Parathyroid adenoma (tissue), 2 donors: ENCODE data around the gene PRKD1.
A peak's percentile ranks its signal among the peaks of the same experiment; 100 is the strongest.

Source experiments
- H2AFZ ChIP-seq: fragments of 300-600 bp; sonication (generic); one replicate; pipeline ENCODE4 v1.7.0; 2017; ENCODE audit warnings: antibody characterized with exemption, mild to moderate bottlenecking
- H3K27ac ChIP-seq: fragments of 300-600 bp; sonication (generic); one replicate; pipeline ENCODE4 v1.7.0; 2017
- H3K27me3 ChIP-seq: fragments of 300-600 bp; sonication (generic); one replicate; pipeline ENCODE4 v1.7.0; 2017; ENCODE audit warnings: low read length; ENCODE audit not compliant: control insufficient read depth, insufficient read depth
- H3K36me3 ChIP-seq: fragments of 300-600 bp; sonication (generic); one replicate; pipeline ENCODE4 v1.7.0; 2017; ENCODE audit warnings: low read length; ENCODE audit not compliant: control insufficient read depth, insufficient read depth
- H3K4me1 ChIP-seq: fragments of 300-600 bp; sonication (generic); one replicate; pipeline ENCODE4 v1.7.0; 2017; ENCODE audit warnings: control low read depth
- H3K4me2 ChIP-seq: fragments of 300-600 bp; sonication (generic); one replicate; pipeline ENCODE4 v1.7.0; 2017; ENCODE audit warnings: low read length
- H3K4me3 ChIP-seq: fragments of 300-600 bp; sonication (generic); one replicate; pipeline ENCODE4 v1.7.0; 2017; ENCODE audit warnings: low read depth, low read length
- H3K79me2 ChIP-seq: fragments of 300-600 bp; sonication (generic); one replicate; pipeline ENCODE4 v1.7.0; 2017; ENCODE audit warnings: control low read depth
- H3K9ac ChIP-seq: fragments of 300-600 bp; sonication (generic); one replicate; pipeline ENCODE4 v1.7.0; 2017; ENCODE audit warnings: mild to moderate bottlenecking
- H3K9me3 ChIP-seq: fragments of 300-600 bp; sonication (generic); one replicate; pipeline ENCODE4 v1.7.0; 2017; ENCODE audit warnings: low read length; ENCODE audit not compliant: control insufficient read depth
- TF ChIP-seq, protein P1 (sequence below): fragments of 300-600 bp; sonication (generic); IDR thresholded peaks from one replicate; pipeline ENCODE4 v1.7.0; 2017; ENCODE audit warnings: antibody characterized with exemption, mild to moderate bottlenecking
- donor health status: primary hyperparathyroidism.

The PRKD1 gene

DNA sequence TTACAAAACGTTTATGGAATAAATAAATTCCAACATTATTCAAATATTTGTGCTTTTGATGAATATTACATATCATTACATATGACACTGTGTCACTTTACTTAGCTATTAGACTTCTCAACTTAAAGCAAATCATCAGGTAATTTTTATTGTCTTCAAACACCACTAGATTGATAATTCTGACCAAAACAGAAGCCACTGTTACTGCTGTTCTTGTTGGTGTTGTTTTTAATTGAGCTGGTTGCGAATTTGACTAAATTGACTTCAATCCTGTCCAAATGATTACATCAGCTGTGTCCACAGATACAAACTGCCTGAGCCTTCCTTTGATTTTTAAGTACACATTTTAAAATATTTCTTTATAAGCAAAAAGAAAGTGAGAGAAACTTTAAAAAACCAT, 29.2 kb downstream of the PRKD1 start:
- Histone ChIP-seq H3K27ac (no peak overlapping the region), H3K9me3 (no peaks in the 10 kb centered on the region), H3K27me3 (no peaks in the 10 kb centered on the region), H3K36me3 (no peaks in the 10 kb centered on the region), H3K9ac (no peak overlapping the region), H3K4me3 (no peak overlapping the region), H2AFZ (no peak overlapping the region), H3K4me1 (peaks cover 6% of the 10 kb centered on the region), H3K79me2 (peaks cover 16% of the 10 kb centered on the region), H3K4me2 (no peak overlapping the region)
- TF ChIP-seq, protein P1, sequence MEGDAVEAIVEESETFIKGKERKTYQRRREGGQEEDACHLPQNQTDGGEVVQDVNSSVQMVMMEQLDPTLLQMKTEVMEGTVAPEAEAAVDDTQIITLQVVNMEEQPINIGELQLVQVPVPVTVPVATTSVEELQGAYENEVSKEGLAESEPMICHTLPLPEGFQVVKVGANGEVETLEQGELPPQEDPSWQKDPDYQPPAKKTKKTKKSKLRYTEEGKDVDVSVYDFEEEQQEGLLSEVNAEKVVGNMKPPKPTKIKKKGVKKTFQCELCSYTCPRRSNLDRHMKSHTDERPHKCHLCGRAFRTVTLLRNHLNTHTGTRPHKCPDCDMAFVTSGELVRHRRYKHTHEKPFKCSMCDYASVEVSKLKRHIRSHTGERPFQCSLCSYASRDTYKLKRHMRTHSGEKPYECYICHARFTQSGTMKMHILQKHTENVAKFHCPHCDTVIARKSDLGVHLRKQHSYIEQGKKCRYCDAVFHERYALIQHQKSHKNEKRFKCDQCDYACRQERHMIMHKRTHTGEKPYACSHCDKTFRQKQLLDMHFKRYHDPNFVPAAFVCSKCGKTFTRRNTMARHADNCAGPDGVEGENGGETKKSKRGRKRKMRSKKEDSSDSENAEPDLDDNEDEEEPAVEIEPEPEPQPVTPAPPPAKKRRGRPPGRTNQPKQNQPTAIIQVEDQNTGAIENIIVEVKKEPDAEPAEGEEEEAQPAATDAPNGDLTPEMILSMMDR: no peak

- H3K4me1 ChIP-seq: peaks cover 6% of the 10 kb centered on the region
- no peaks in the 10 kb centered on the region for H3K9me3 ChIP-seq
- TF ChIP-seq, protein P1: no peak
- no peaks in the 10 kb centered on the region for H3K36me3 ChIP-seq
- H3K79me2 ChIP-seq: peaks cover 13% of the 10 kb centered on the region
- no peak overlapping the region for H3K4me2 ChIP-seq
- H3K9ac ChIP-seq: no peak overlapping the region
- H2AFZ ChIP-seq: peak overlapping the region; percentile 6
- H3K27ac ChIP-seq: no peak overlapping the region
- no peaks in the 10 kb centered on the region for H3K27me3 ChIP-seq
- no peak overlapping the region for H3K4me3 ChIP-seq
Observed at GRCh38 chr14:29897181-29897580, 30.5 kb downstream of the PRKD1 start.

- H3K9ac ChIP-seq: no peak overlapping the region
- peak overlapping the region; percentile 50 for H2AFZ ChIP-seq
- H3K4me1 ChIP-seq: peaks cover 6% of the 10 kb centered on the region
- peaks cover 13% of the 10 kb centered on the region for H3K79me2 ChIP-seq
- H3K27ac ChIP-seq: peak overlapping the region; percentile 74
- H3K4me2 ChIP-seq: peak overlapping the region; percentile 42
- H3K9me3 ChIP-seq: no peaks in the 10 kb centered on the region
- TF ChIP-seq, protein P1: no peak
- H3K36me3 ChIP-seq: no peaks in the 10 kb centered on the region
- peak overlapping the region; percentile 15 for H3K4me3 ChIP-seq
- H3K27me3 ChIP-seq: no peaks in the 10 kb centered on the region
Observed at GRCh38 chr14:29896354-29896821, 31.3 kb downstream of the PRKD1 start.

GRCh38 chr14:29895591-29896083, 32.0 kb downstream of the PRKD1 start:
- Histone ChIP-seq H3K9ac (no peak overlapping the region), H2AFZ (peak overlapping the region; percentile 61), H3K4me3 (no peak overlapping the region), H3K9me3 (no peaks in the 10 kb centered on the region), H3K79me2 (peaks cover 10% of the 10 kb centered on the region), H3K4me1 (peaks cover 6% of the 10 kb centered on the region), H3K36me3 (no peaks in the 10 kb centered on the region), H3K27me3 (no peaks in the 10 kb centered on the region), H3K4me2 (peak overlapping the region; percentile 30), H3K27ac (peak overlapping the region; percentile 74)
- TF ChIP-seq, protein P1: no peak

DNA sequence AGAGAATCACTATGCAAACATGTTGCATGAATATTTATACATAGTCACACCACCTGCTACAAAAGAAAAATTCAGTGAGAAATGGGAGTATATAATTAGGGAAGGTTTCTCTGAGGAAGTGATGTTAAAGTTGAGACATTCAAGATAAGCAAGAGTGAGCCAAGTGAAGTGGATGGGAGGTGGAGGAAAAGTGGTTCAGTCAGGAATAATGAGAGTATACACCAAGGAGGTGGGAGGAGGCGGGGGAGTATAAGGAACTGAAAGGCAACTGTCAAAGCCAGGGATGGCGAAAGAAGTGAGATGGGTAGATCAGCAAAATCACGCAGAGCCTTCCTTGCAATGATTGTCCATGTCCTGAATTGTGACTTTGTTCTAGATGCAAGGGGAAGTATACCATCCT, 33.7 kb downstream of the PRKD1 start:
- Histone ChIP-seq H3K36me3 (no peaks in the 10 kb centered on the region), H3K4me3 (no peak overlapping the region), H2AFZ (no peak overlapping the region), H3K4me1 (peaks cover 6% of the 10 kb centered on the region), H3K9me3 (no peaks in the 10 kb centered on the region), H3K9ac (no peak overlapping the region), H3K27ac (no peak overlapping the region), H3K27me3 (no peaks in the 10 kb centered on the region), H3K4me2 (no peak overlapping the region), H3K79me2 (peaks cover 4% of the 10 kb centered on the region)
- TF ChIP-seq, protein P1: no peak
